SK-N-SH (cell line): Measurements from ENCODE around the gene RBM33. TPM values are rescaled to one million over a fixed set of nuclear protein-coding genes. Genes with fewer than 3 reads are reported as not detected.

Experiments
- CTCF ChIA-PET: fragments of 300-600, 350-600 bp; formaldehyde crosslinking; extraction: SDS; loops from one replicate; lab custom pipeline; 2021; lab: Yijun Ruan, JAX
- POLR2A ChIA-PET: fragments of 350-600 bp; sonication (Branson Sonifier 250); formaldehyde crosslinking; extraction: SDS; loops from one replicate; lab custom pipeline; 2020; ENCODE audit warnings: antibody characterized with exemption, inconsistent platforms; lab: Yijun Ruan, JAX
- DNase-seq: peaks from one replicate; pipeline ENCODE4 v3.0.0; 2012
- H2AFZ ChIP-seq: fragments of 200-600 bp; sonication (generic); 2 replicates; pipeline ENCODE4 v1.8.1; 2016; ENCODE audit warnings: antibody characterized with exemption, mild to moderate bottlenecking, low read depth
- H3F3A ChIP-seq: fragments of 200-600 bp; sonication (generic); replicated peaks from 2 replicates; pipeline ENCODE3; 2016; ENCODE audit warnings: antibody characterized with exemption, mild to moderate bottlenecking; ENCODE audit not compliant: insufficient read depth
- H3K27ac ChIP-seq, 2 experiments: fragments of 200-500 bp in 1 of 2; fragments of 200-600 bp in 1 of 2; sonication (Bioruptor generic) in 1 of 2; sonication (generic), shearing (Covaris generic) in 1 of 2; 2 replicates each; pipeline versions ENCODE4 v1.5.1 to v1.6.1; 2014 to 2016; ENCODE audit warnings: low read depth in 2 of 2, inconsistent platforms in 1 of 2, low read length in 1 of 2, mild to moderate bottlenecking in 1 of 2, mixed read lengths in 1 of 2
- H3K27me3 ChIP-seq: fragments of 200-600 bp; sonication (generic), shearing (Covaris generic); 2 replicates; pipeline ENCODE4 v1.6.1; 2016; ENCODE audit warnings: mixed run types; ENCODE audit not compliant: insufficient read depth
- H3K36me3 ChIP-seq, 2 experiments: fragments of 200-500 bp in 1 of 2; fragments of 200-600 bp in 1 of 2; sonication (Bioruptor generic) in 1 of 2; sonication (generic) in 1 of 2; replicated peaks in 1 of 2; 2 replicates each; pipeline versions ENCODE3 to v1.5.1; 2014 to 2016; ENCODE audit warnings: low read length in 1 of 2, mild to moderate bottlenecking in 1 of 2; ENCODE audit not compliant: insufficient read depth in 2 of 2, control insufficient read depth in 1 of 2
- H3K4me1 ChIP-seq, 2 experiments: fragments of 200-500 bp in 1 of 2; fragments of 200-600 bp in 1 of 2; sonication (Bioruptor generic) in 1 of 2; sonication (generic), shearing (Covaris generic) in 1 of 2; 2 replicates each; pipeline versions ENCODE4 v1.5.1 to v1.6.1; 2014 to 2016; ENCODE audit warnings: low read depth in 1 of 2, low read length in 1 of 2, mixed run types in 1 of 2; ENCODE audit not compliant: insufficient read depth in 2 of 2, control insufficient read depth in 1 of 2
- H3K4me2 ChIP-seq: fragments of 200-600 bp; sonication (generic), shearing (Covaris generic); 2 replicates; pipeline ENCODE4 v1.6.1; 2017; ENCODE audit warnings: mixed run types
- H3K4me3 ChIP-seq, 2 experiments: fragments of 200-500 bp in 1 of 2; fragments of 200-600 bp in 1 of 2; sonication (Bioruptor generic) in 1 of 2; sonication (generic), shearing (Covaris generic) in 1 of 2; 2 replicates each; pipeline versions ENCODE4 v1.5.1 to v1.8.1; 2014 to 2016; ENCODE audit warnings: low read depth in 2 of 2, inconsistent platforms in 1 of 2, low read length in 1 of 2, mild to moderate bottlenecking in 1 of 2, mixed read lengths in 1 of 2, moderate library complexity in 1 of 2
- H3K79me2 ChIP-seq: fragments of 200-600 bp; sonication (generic); 2 replicates; pipeline ENCODE4 v1.8.1; 2017; ENCODE audit warnings: mild to moderate bottlenecking; ENCODE audit not compliant: insufficient read depth
- H3K9ac ChIP-seq: fragments of 200-600 bp; sonication (generic); 2 replicates; pipeline ENCODE4 v1.6.1; 2017; ENCODE audit warnings: mixed run types
- H3K9me2 ChIP-seq: fragments of 200-600 bp; sonication (generic); 2 replicates; pipeline ENCODE4 v1.6.1; 2017; ENCODE audit warnings: mixed run types
- H3K9me3 ChIP-seq: fragments of 200-600 bp; sonication (generic); 2 replicates; pipeline ENCODE4 v1.6.1; 2017; ENCODE audit warnings: mixed run types, mild to moderate bottlenecking, moderate library complexity
- H4K20me1 ChIP-seq: fragments of 200-600 bp; sonication (generic); 2 replicates; pipeline ENCODE4 v1.6.1; 2017; ENCODE audit warnings: mild to moderate bottlenecking, mixed run types; ENCODE audit not compliant: insufficient read depth
- CHD2 ChIP-seq: fragments of 150-350 bp; IDR thresholded peaks from 2 replicates; pipeline ENCODE4 v1.6.1; 2018; ENCODE audit warnings: low read length; ENCODE audit not compliant: partially characterized antibody
- FOXM1 ChIP-seq: IDR thresholded peaks from 2 replicates; pipeline ENCODE4 v1.4.0; 2012; ENCODE audit warnings: low read depth, mild to moderate bottlenecking
- GATA2 ChIP-seq: sonication (generic); formaldehyde crosslinking; IDR thresholded peaks from 2 replicates; pipeline ENCODE4 v1.5.0; 2020; ENCODE audit warnings: mild to moderate bottlenecking, missing genetic modification reagents
- MEF2A ChIP-seq: IDR thresholded peaks from 2 replicates; pipeline ENCODE4 v1.4.0; 2012; ENCODE audit warnings: low read depth, borderline replicate concordance
- MXI1 ChIP-seq: IDR thresholded peaks from 2 replicates; pipeline ENCODE4 v1.6.1; 2012; ENCODE audit warnings: mild to moderate bottlenecking, low read depth, low read length, improper control_type of control experiment
- POLR2AphosphoS5 ChIP-seq: IDR thresholded peaks from 2 replicates; pipeline ENCODE4 v1.6.1; 2012; ENCODE audit warnings: low read depth, low read length
- RXRA ChIP-seq: IDR thresholded peaks from 2 replicates; pipeline ENCODE4 v1.4.0; 2012; ENCODE audit warnings: low read depth, mild to moderate bottlenecking, borderline replicate concordance
- SIN3A ChIP-seq: IDR thresholded peaks from 2 replicates; pipeline ENCODE4 v1.6.1; 2012; ENCODE audit warnings: low read depth, mild to moderate bottlenecking, low read length, moderate library complexity, borderline replicate concordance
- SMC3 ChIP-seq: IDR thresholded peaks from 2 replicates; pipeline ENCODE4 v1.6.1; 2012; ENCODE audit warnings: low read depth, low read length, improper control_type of control experiment
- TAF1 ChIP-seq: IDR thresholded peaks from 2 replicates; pipeline ENCODE4 v1.6.1; 2012; ENCODE audit warnings: low read depth, mild to moderate bottlenecking, low read length, moderate library complexity, borderline replicate concordance
- TCF12 ChIP-seq: IDR thresholded peaks from 2 replicates; pipeline ENCODE4 v1.4.0; 2012
- WGBS: methylation state at CpG from one replicate; pipeline ENCODE4 v1.1.6; 2017; ENCODE audit warnings: low lambda C conversion rate; 5-methylcytosine and 5-hydroxymethylcytosine counted together
- polyA plus RNA-seq, 3 experiments: library from polyadenylated mRNA; depleted of rRNA; stranded (reverse); fragments of >200 nt; gene quantifications; 2 replicates each; pipeline ENCODE4 v1.2.3, GENCODE V29; 2012
- TF ChIP-seq, protein P1 (sequence below): IDR thresholded peaks from 2 replicates; pipeline ENCODE4 v1.4.0; 2012; ENCODE audit warnings: low read depth, borderline replicate concordance
- TF ChIP-seq, protein P2 (sequence below): fragments of 200-600 bp; sonication (generic); IDR thresholded peaks from 2 replicates; pipeline ENCODE4 v1.6.1; 2017; ENCODE audit warnings: antibody characterized with exemption, mild to moderate bottlenecking, moderate library complexity

RBM33 gene
- polyA plus RNA-seq, 1 of the 3 experiments (the other 2 are of a cell fraction), result 13.8 TPM

DNA sequence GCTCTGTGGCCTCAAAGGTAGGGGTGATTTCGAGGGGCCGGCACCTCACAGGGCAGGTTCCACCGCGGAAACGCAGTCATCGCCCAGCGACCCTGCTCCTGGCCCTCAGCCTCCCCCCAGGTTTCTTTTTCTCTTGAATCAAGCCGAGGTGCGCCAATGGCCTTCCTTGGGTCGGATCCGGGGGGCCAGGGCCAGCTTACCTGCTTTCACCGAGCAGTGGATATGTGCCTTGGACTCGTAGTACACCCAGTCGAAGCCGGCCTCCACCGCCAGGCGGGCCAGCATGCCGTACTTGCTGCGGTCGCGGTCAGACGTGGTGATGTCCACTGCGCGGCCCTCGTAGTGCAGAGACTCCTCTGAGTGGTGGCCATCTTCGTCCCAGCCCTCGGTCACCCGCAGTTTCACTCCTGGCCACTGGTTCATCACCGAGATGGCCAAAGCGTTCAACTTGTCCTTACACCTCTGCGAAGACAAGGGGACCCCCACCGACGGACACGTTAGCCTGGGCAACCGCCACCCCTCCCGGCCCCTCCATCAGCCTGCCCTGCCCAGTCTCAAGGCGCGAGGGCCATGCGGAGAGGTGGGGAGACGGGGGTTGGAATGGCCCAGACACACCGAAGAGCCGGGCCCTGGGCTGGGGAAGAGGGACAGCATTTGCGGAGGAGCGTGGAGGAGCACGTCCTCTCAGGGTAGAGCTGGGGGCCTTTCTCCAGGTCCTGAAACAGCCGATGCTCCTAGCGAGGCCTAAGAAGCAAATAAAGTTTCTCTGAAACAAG, 161.8 kb downstream of the RBM33 start:
- no peak overlapping the region for H2AFZ ChIP-seq

DNA sequence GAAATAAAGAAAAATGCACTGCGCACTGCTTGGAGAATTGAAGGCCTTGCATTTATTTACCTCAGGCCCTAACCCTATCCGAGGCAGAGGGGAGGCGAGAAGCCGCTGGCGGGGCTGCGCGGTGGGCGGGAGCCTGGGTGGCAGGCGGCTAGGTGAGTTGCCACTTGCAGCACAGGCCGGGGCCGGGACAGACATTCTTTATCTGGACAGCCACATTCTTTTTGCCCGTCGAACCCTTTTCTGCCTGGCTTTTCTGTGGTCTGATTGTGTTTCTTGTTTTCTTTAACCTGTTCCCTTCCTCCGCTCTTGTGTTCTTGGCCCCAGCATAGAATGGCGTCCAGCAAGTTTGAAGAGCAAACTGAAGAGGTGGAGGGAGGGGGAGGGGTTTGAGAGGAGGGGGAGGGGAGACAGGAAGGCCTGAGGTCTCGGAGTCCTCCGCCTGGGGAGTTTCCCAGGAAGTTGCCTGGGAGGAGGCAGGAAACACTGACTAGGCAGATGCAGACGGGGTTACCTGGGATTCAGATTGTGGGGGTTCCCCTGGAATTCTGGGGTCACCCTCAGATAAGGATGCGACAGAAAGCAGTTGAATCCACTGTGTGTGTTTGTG, 162.7 kb downstream of the RBM33 start:
- no peak overlapping the region for H3K4me2 ChIP-seq
- no peaks in the 10 kb centered on the region for H3K36me3 ChIP-seq
- ChIA-PET CTCF (interaction anchor here (0.6 to 1.5 kb wide), 2 partner anchors 11 to 12 kb away, joined by 3 to 5 read pairs; no protein-coding TSS in a partner anchor), POLR2A (no interaction called here)
- TF ChIP-seq GATA2 (CRISPR knock-in tag) (no peak), MXI1 (no peak)
- no peak overlapping the region for H2AFZ ChIP-seq
- no peak for DNase-seq
- 38% methylated on average over 19 of the region's 19 CpGs for WGBS
- no peaks in the 10 kb centered on the region for H3K9me3 ChIP-seq
- H3K4me1 ChIP-seq, result peaks cover 0 to 16% of the 10 kb centered on the region in 2 experiments; a peak in 2 of 4 replicates
- no peaks in the 10 kb centered on the region for H4K20me1 ChIP-seq
- H3K27ac ChIP-seq, result no peak overlapping the region
- H3K4me3 ChIP-seq, result no peak overlapping the region
- no peaks in the 10 kb centered on the region for H3K79me2 ChIP-seq
- no peak overlapping the region for H3K9ac ChIP-seq
- H3F3A ChIP-seq, result peaks cover 4% of the 10 kb centered on the region
- no peaks in the 10 kb centered on the region for H3K9me2 ChIP-seq
- peaks cover 95% of the 10 kb centered on the region for H3K27me3 ChIP-seq

More for the DNA sequence above, 161.8 kb downstream of the RBM33 start:
- ChIA-PET CTCF (interaction anchor here (0.7 to 2.8 kb wide), 16 partner anchors 9 to 1018 kb away, joined by 3 to 33 read pairs (median 4); no protein-coding TSS in a partner anchor), POLR2A (no interaction called here)
- DNase-seq, result peak; percentile 67
- Histone ChIP-seq H3K4me1 (peaks cover 0 to 16% of the 10 kb centered on the region in 2 experiments; a peak in 2 of 4 replicates), H3K79me2 (no peaks in the 10 kb centered on the region), H3K9ac (no peak overlapping the region), H3K27me3 (peaks cover 93% of the 10 kb centered on the region), H3K4me3 (peak overlapping the region in 1 of 2 experiments; percentile 59; a peak in 1 of 4 replicates), H3K9me3 (no peaks in the 10 kb centered on the region), H3K9me2 (no peaks in the 10 kb centered on the region), H4K20me1 (no peaks in the 10 kb centered on the region), H3K36me3 (no peaks in the 10 kb centered on the region), H3K27ac (no peak overlapping the region), H3K4me2 (peak overlapping the region; percentile 95), H3F3A (peaks cover 4% of the 10 kb centered on the region)
- 28% methylated on average over 39 of the region's 47 CpGs for WGBS
- no peak for TF ChIP-seq RXRA
- no peak for TF ChIP-seq FOXM1
- TF ChIP-seq TAF1, result no peak
- no peak for TF ChIP-seq GATA2 (CRISPR knock-in tag)

DNA sequence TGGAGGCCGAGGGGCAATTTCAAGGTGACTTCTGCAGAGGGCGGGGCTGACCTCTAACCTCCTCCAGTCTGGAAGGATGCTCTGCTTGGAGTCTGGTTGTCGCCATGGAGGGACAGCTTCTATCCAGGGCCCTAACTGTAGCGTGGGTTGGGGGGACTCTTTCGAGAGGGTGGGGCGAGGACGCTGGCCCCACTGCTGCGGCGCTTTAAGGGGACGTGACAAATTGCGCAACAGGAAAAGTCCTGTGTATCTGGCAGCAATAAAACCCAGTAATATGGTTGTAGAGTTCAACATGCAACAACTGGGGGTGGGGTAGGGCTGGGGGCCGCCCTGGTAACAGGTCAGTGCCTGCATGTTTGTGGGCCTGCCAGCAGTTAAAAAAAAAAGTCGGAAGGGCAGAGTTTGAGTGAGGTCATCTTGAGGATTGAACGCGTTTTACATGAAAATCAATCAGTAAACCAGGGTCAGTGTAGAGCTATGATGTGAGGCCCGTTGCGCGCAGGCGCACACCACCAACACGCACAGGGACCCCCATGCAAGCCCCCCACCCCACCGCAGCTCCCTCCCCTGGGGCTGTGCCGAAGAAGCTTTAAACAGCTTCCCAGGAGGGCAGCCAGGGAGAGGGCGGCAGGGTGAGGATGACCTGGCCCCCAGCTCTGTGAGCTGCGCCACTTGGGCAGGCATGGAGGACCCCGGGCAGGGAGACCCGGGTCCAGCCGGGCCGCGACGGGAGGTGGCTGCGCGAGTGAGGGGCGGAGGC, 163.5 kb downstream of the RBM33 start:
- Histone ChIP-seq H3K4me2 (peak overlapping the region; percentile 52; the same call in 1 of the 2 replicates), H3K4me1 (peaks cover 0 to 16% of the 10 kb centered on the region in 2 experiments; a peak in 2 of 4 replicates), H3F3A (peaks cover 4% of the 10 kb centered on the region), H3K27ac (no peak overlapping the region), H3K9ac (no peak overlapping the region), H2AFZ (no peak overlapping the region), H3K27me3 (peaks cover 100% of the 10 kb centered on the region), H3K9me2 (no peaks in the 10 kb centered on the region), H4K20me1 (no peaks in the 10 kb centered on the region), H3K4me3 (no peak overlapping the region), H3K9me3 (no peaks in the 10 kb centered on the region), H3K79me2 (no peaks in the 10 kb centered on the region), H3K36me3 (no peaks in the 10 kb centered on the region)
- 15% methylated on average over 30 of the region's 33 CpGs for WGBS
- no peak for DNase-seq
- TF ChIP-seq, protein P1, sequence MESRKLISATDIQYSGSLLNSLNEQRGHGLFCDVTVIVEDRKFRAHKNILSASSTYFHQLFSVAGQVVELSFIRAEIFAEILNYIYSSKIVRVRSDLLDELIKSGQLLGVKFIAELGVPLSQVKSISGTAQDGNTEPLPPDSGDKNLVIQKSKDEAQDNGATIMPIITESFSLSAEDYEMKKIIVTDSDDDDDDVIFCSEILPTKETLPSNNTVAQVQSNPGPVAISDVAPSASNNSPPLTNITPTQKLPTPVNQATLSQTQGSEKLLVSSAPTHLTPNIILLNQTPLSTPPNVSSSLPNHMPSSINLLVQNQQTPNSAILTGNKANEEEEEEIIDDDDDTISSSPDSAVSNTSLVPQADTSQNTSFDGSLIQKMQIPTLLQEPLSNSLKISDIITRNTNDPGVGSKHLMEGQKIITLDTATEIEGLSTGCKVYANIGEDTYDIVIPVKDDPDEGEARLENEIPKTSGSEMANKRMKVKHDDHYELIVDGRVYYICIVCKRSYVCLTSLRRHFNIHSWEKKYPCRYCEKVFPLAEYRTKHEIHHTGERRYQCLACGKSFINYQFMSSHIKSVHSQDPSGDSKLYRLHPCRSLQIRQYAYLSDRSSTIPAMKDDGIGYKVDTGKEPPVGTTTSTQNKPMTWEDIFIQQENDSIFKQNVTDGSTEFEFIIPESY, result no peak
- TF ChIP-seq SMC3 (no peak), POLR2AphosphoS5 (no peak), CHD2 (no peak), MEF2A (no peak), SIN3A (no peak), TCF12 (no peak)
- TF ChIP-seq, protein P2, sequence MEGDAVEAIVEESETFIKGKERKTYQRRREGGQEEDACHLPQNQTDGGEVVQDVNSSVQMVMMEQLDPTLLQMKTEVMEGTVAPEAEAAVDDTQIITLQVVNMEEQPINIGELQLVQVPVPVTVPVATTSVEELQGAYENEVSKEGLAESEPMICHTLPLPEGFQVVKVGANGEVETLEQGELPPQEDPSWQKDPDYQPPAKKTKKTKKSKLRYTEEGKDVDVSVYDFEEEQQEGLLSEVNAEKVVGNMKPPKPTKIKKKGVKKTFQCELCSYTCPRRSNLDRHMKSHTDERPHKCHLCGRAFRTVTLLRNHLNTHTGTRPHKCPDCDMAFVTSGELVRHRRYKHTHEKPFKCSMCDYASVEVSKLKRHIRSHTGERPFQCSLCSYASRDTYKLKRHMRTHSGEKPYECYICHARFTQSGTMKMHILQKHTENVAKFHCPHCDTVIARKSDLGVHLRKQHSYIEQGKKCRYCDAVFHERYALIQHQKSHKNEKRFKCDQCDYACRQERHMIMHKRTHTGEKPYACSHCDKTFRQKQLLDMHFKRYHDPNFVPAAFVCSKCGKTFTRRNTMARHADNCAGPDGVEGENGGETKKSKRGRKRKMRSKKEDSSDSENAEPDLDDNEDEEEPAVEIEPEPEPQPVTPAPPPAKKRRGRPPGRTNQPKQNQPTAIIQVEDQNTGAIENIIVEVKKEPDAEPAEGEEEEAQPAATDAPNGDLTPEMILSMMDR, result no peak
- CTCF ChIA-PET, result interaction anchor here (0.6 to 1.8 kb wide), 6 partner anchors 9 to 1009 kb away, joined by 3 to 5 read pairs (median 4); no protein-coding TSS in a partner anchor
- POLR2A ChIA-PET, result no interaction called here
